Osteoblast (primary cell): Measurements from ENCODE around the gene RBM3. TPM values are rescaled to one million over a fixed set of nuclear protein-coding genes. Genes with fewer than 3 reads are reported as not detected.
A peak's percentile ranks its signal among the peaks of the same experiment; 100 is the strongest.

Experiments
- DNase-seq: peaks from one replicate; pipeline ENCODE4 v3.0.0; 2011; ENCODE audit warnings: low spot score, mixed read lengths; ENCODE audit not compliant: insufficient read length; ENCODE audit errors: missing footprints
- H2AFZ ChIP-seq: 2 replicates; pipeline ENCODE4 v1.6.0; 2011; ENCODE audit warnings: mild to moderate bottlenecking, low read length
- H3K27ac ChIP-seq: 2 replicates; pipeline ENCODE4 v1.5.1; 2011; ENCODE audit warnings: mild to moderate bottlenecking, low read depth, low read length, moderate library complexity
- H3K27me3 ChIP-seq: 2 replicates; pipeline ENCODE4 v1.6.0; 2012; ENCODE audit warnings: mild to moderate bottlenecking, control low read depth, inconsistent platforms, low read length, moderate library complexity; ENCODE audit not compliant: insufficient read depth
- H3K36me3 ChIP-seq: 2 replicates; pipeline ENCODE4 v1.5.1; 2011; ENCODE audit warnings: mild to moderate bottlenecking, low read length, control low read depth, moderate library complexity; ENCODE audit not compliant: insufficient read depth
- H3K4me1 ChIP-seq: 2 replicates; pipeline ENCODE4 v1.5.1; 2011; ENCODE audit warnings: mild to moderate bottlenecking, low read length, control low read depth, moderate library complexity; ENCODE audit not compliant: insufficient read depth
- H3K4me2 ChIP-seq: 2 replicates; pipeline ENCODE4 v1.6.0; 2011; ENCODE audit warnings: mild to moderate bottlenecking, low read length; ENCODE audit not compliant: insufficient read depth
- H3K4me3 ChIP-seq: fragments of 200-600 bp; sonication (generic); 3 replicates; pipeline ENCODE4 v1.5.1; 2012; ENCODE audit warnings: mild to moderate bottlenecking, low read length, inconsistent platforms; ENCODE audit not compliant: insufficient read depth
- H3K79me2 ChIP-seq: 2 replicates; pipeline ENCODE4 v1.6.0; 2012; ENCODE audit warnings: mild to moderate bottlenecking, low read length, control low read depth, inconsistent platforms; ENCODE audit not compliant: insufficient read depth
- H3K9me3 ChIP-seq: 2 replicates; pipeline ENCODE4 v1.5.1; 2011; ENCODE audit warnings: low read depth, low read length, control low read depth
- H4K20me1 ChIP-seq: 2 replicates; pipeline ENCODE4 v1.6.0; 2012; ENCODE audit warnings: mild to moderate bottlenecking, low read length, control low read depth; ENCODE audit not compliant: insufficient read depth
- CTCF ChIP-seq: IDR thresholded peaks from 2 replicates; pipeline ENCODE4 v1.5.1; 2011; ENCODE audit warnings: mild to moderate bottlenecking, low read depth, low read length, moderate library complexity; ENCODE audit errors: extremely low read depth
- total RNA-seq: library from RNA; depleted of rRNA; stranded (reverse); fragments of >200 nt; gene quantifications from 2 replicates; pipeline ENCODE4 v1.2.3, GENCODE V29; 2012

RBM3 gene
- total RNA-seq, 1 donor, result 441 TPM

GRCh38 chrX:48598614-48599013 is 24.3 kb downstream of the RBM3 start:
- DNase-seq, result no peak
- H2AFZ ChIP-seq, result no peak overlapping the region

GRCh38 chrX:48599341-48599740 is 25.1 kb downstream of the RBM3 start:
- no peak overlapping the region for H2AFZ ChIP-seq
- H3K79me2 ChIP-seq, result peaks cover 6% of the 10 kb centered on the region
- H3K4me2 ChIP-seq, result no peak overlapping the region
- TF ChIP-seq CTCF, result no peak
- peaks cover 28% of the 10 kb centered on the region for H3K36me3 ChIP-seq
- peaks cover 5% of the 10 kb centered on the region for H3K4me1 ChIP-seq
- no peaks in the 10 kb centered on the region for H3K9me3 ChIP-seq
- no peaks in the 10 kb centered on the region for H3K27me3 ChIP-seq
- H3K27ac ChIP-seq, result no peak overlapping the region
- DNase-seq, result no peak
- H4K20me1 ChIP-seq, result no peaks in the 10 kb centered on the region
- no peak overlapping the region for H3K4me3 ChIP-seq

More at GRCh38 chrX:48598614-48599013, 24.3 kb downstream of the RBM3 start:
- no peaks in the 10 kb centered on the region for H3K27me3 ChIP-seq
- no peak for TF ChIP-seq CTCF
- H3K36me3 ChIP-seq, result peaks cover 28% of the 10 kb centered on the region
- H4K20me1 ChIP-seq, result no peaks in the 10 kb centered on the region
- peaks cover 6% of the 10 kb centered on the region for H3K79me2 ChIP-seq
- H3K4me3 ChIP-seq, result peak overlapping the region; percentile 82
- H3K4me1 ChIP-seq, result peaks cover 5% of the 10 kb centered on the region
- peak overlapping the region; percentile 94 for H3K4me2 ChIP-seq
- H3K9me3 ChIP-seq, result no peaks in the 10 kb centered on the region
- H3K27ac ChIP-seq, result peak overlapping the region; percentile 96

- TF ChIP-seq CTCF, result no peak
- Histone ChIP-seq H3K79me2 (peaks cover 6% of the 10 kb centered on the region), H3K36me3 (peaks cover 28% of the 10 kb centered on the region), H4K20me1 (no peaks in the 10 kb centered on the region), H3K9me3 (no peaks in the 10 kb centered on the region), H3K27ac (no peak overlapping the region), H3K4me3 (no peak overlapping the region), H3K4me1 (peaks cover 5% of the 10 kb centered on the region), H3K4me2 (no peak overlapping the region), H3K27me3 (no peaks in the 10 kb centered on the region), H2AFZ (no peak overlapping the region)
- no peak for DNase-seq
Measured at GRCh38 chrX:48600226-48600625, 25.9 kb downstream of the RBM3 start.

- no peak for DNase-seq
Measured at GRCh38 chrX:48601741-48602394, 27.6 kb downstream of the RBM3 start.

More at GRCh38 chrX:48601741-48602394, 27.6 kb downstream of the RBM3 start:
- peaks cover 28% of the 10 kb centered on the region for H3K36me3 ChIP-seq
- no peak overlapping the region for H3K4me2 ChIP-seq
- H3K27ac ChIP-seq, result no peak overlapping the region
- no peaks in the 10 kb centered on the region for H3K27me3 ChIP-seq
- H4K20me1 ChIP-seq, result no peaks in the 10 kb centered on the region
- H3K4me1 ChIP-seq, result peaks cover 5% of the 10 kb centered on the region
- peaks cover 6% of the 10 kb centered on the region for H3K79me2 ChIP-seq
- H3K4me3 ChIP-seq, result no peak overlapping the region
- no peak for TF ChIP-seq CTCF
- H2AFZ ChIP-seq, result no peak overlapping the region
- H3K9me3 ChIP-seq, result no peaks in the 10 kb centered on the region
